Activated CD4-positive, alpha-beta T cell treated with anti-CD3 and anti-CD28 coated beads, Interleukin-2, amount 10 ng/mL, durations not matched to agents 24 days and 14 days (primary cell): Measurements from ENCODE around the gene MSX2. TPM values are rescaled to one million over a fixed set of nuclear protein-coding genes. Genes with fewer than 3 reads are reported as not detected.

Source experiments
- DNase-seq: peaks from one replicate; pipeline ENCODE4 v3.0.0; 2022
- H3K27ac Mint-ChIP-seq: one replicate; pipeline ENCODE4 v1.8.0; 2022; ENCODE audit warnings: mild to moderate bottlenecking, mixed read lengths
- H3K27me3 Mint-ChIP-seq: one replicate; pipeline ENCODE4 v1.8.0; 2022; ENCODE audit warnings: mixed read lengths
- H3K36me3 Mint-ChIP-seq: one replicate; pipeline ENCODE4 v1.8.0; 2022; ENCODE audit warnings: low read depth, mild to moderate bottlenecking, mixed read lengths
- H3K4me1 Mint-ChIP-seq: one replicate; pipeline ENCODE4 v1.8.0; 2021; ENCODE audit warnings: mixed read lengths
- H3K4me3 Mint-ChIP-seq: one replicate; pipeline ENCODE4 v1.8.0; 2022; ENCODE audit warnings: mild to moderate bottlenecking, moderate library complexity, mixed read lengths
- H3K9me3 Mint-ChIP-seq: one replicate; pipeline ENCODE4 v1.8.0; 2021; ENCODE audit warnings: mixed read lengths
- intact Hi-C: fragments of 100-400 bp; cut with micrococcal nuclease; formaldehyde crosslinking; loops from one replicate; pipeline ENCODE4 v1.15.1; 2023
- total RNA-seq: library from RNA; stranded (reverse); gene quantifications from 2 replicates; pipeline ENCODE4 v1.2.3, GENCODE V29; 2022

Gene MSX2
- total RNA-seq, 1 donor from 2014 or later = not detected

DNA sequence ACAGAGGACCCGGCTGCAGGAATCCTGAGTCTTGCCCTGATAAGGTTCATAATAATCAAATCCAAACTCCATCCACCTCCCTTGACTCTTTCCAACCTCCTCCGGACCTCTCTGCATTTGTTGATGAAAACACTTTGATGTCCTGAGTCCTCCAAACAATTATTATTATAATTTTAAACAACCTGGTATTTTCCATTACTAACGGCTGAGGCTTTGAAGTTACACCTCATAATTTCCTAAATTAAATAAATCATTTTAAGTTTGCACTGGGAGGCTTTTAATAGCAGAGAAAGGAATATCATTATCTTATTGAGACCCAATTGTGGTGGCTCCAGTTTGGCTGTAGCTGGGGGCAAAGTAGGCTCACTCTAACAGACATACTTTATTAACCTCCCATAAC is 9.5 kb downstream of the MSX2 start:
- DNase-seq = no peak
- peaks cover 78% of the 10 kb centered on the region for H3K27me3 Mint-ChIP-seq
- H3K27ac Mint-ChIP-seq = no peak overlapping the region
- H3K4me3 Mint-ChIP-seq = no peak overlapping the region
- no peaks in the 10 kb centered on the region for H3K36me3 Mint-ChIP-seq
- no peaks in the 10 kb centered on the region for H3K4me1 Mint-ChIP-seq
- H3K9me3 Mint-ChIP-seq = no peaks in the 10 kb centered on the region
- intact Hi-C loops = loop anchor here (5.0 kb wide), 1 partner anchor 1497 kb away; the partner anchor contains the start of gene NKX2-5

DNA sequence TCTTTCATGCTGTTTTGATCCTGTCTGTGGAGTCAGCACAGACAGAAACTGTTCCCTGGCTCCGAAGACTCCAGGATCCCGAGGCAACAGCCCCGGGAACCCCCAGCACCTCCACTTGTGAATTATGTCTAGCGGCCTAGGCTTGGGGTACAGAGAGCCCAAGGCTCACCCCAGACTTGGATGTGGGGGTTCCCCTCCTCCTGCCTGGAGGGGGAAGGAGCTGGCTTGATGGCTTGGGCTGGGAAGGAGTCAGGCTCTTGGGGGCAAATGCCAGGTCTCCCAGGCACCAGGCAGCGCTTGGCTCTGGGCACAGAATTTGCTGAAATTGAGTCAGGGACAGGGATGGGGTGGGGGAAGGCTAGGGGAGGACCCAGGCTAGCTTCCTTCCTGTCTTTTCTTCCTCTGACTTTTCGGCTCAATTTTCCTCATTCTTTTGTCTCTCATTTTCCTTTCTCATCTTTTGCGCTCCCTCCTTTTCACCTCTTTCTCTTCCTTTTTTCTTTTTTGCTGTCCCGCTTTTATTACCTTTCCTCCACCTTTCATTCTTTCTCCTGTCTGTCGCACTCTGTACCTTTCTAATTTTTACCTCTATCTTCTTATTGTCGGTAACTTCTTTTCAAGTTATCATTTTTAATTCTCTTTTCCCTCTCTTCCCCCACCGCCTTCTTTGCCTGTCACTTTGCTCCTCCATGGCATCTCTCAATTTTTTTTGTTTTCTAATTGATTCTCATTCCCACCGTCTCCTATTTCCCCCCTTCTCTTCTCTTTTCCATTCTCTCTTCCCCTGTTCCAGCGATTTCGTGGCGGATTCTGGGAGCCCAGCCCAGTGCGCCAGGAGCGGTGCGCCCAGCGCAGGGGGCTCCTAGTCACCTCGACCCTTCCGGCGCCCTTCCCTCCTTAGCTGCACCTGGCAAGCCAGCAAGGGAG is 10.5 kb downstream of the MSX2 start:
- Mint-ChIP-seq H3K27me3 (peaks cover 71% of the 10 kb centered on the region), H3K4me3 (no peak overlapping the region), H3K27ac (no peak overlapping the region), H3K36me3 (no peaks in the 10 kb centered on the region), H3K9me3 (no peaks in the 10 kb centered on the region), H3K4me1 (no peaks in the 10 kb centered on the region)
- intact Hi-C loops = loop anchor here (5.0 kb wide), 1 partner anchor 1498 kb away; the partner anchor contains the start of gene NKX2-5
- DNase-seq = no peak

DNA sequence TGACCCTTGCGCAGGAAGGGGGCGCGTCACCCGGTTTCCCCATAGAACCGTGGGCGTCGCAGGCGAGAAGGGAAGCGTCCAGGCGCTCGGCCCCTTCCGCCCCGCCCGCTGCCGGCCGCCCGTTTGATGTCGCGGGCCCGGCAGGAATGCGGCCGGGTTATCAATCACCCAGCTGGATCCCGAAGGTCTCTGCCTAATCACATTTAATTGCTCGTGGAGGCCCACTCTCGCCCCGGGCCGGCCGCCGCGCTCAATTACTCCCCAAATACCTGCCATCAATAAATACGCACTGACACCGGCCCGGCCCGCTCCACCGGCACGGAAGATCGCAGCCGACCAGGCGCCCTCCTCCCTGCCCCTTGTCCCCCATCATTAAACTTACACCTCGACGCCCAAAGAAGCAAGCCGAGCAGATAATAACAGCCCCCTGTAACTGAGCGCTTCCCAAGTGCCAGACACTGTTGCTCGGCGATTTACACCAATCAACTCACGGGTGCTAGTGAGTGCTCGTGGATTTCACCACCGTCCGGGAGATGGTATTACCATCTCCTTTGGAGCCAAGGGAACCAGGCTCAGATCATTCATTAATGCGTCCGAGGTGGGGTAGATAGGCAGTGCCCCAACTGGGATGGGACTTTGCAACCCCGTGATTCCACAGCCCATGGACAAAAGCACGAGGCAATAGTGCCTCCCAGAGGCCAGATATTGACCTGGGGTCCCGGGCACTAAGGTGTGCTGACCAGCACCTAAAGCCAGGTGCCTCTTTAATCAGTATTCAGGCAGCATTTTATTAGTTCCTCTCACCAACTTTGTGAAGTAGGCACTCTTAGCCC is 11.3 kb downstream of the MSX2 start:
- Mint-ChIP-seq H3K27me3 (peaks cover 65% of the 10 kb centered on the region), H3K4me3 (no peak overlapping the region), H3K4me1 (no peaks in the 10 kb centered on the region), H3K9me3 (no peaks in the 10 kb centered on the region), H3K36me3 (no peaks in the 10 kb centered on the region), H3K27ac (no peak overlapping the region)
- intact Hi-C loops = no loop called here
- no peak for DNase-seq

DNA sequence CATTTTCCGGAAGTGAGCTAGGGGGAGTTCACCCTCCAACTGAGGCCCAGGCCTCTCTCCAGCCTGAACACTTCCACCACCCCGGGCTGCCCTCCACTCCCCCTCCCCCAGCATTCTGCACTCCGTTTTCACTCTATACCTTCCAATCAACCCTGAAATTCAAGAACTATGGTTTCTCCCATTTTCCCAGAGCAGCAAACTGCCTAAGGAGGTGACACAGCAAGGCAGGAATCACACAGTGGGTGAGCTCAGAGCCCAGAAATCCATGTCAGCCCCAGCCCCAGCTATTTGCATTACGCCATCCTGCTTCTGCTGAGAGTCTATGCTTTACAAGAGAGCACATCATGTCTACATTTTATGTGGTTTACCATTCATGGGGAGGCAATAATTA is 11.9 kb downstream of the MSX2 start:
- no peak for DNase-seq
- intact Hi-C loops = no loop called here
- Mint-ChIP-seq H3K4me3 (no peak overlapping the region), H3K9me3 (no peaks in the 10 kb centered on the region), H3K27me3 (peaks cover 59% of the 10 kb centered on the region), H3K36me3 (no peaks in the 10 kb centered on the region), H3K27ac (no peak overlapping the region), H3K4me1 (no peaks in the 10 kb centered on the region)

DNA sequence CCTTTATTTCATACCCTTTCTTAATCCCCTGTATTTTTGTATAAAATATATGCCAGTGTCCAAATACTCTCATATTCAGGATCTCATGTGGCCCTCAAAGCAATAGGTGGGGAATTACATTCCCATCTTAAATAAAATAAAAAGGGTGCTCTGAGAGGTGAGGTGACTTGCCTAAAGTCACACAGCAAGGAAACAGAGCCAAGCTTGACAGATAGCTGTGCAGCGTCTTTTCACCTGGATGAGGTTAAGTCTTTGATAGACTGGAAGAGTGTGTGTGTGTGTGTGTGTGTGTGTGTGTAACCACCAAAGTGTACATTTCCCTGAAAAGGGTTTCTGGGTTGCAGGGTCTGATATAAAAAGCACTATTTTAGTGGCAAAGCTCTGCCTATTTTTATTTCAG is 12.4 kb downstream of the MSX2 start:
- no peak overlapping the region for H3K4me3 Mint-ChIP-seq
- H3K9me3 Mint-ChIP-seq = no peaks in the 10 kb centered on the region
- no peak for DNase-seq
- peaks cover 55% of the 10 kb centered on the region for H3K27me3 Mint-ChIP-seq
- H3K36me3 Mint-ChIP-seq = no peaks in the 10 kb centered on the region
- no peak overlapping the region for H3K27ac Mint-ChIP-seq
- H3K4me1 Mint-ChIP-seq = no peaks in the 10 kb centered on the region
- intact Hi-C loops = no loop called here

DNA sequence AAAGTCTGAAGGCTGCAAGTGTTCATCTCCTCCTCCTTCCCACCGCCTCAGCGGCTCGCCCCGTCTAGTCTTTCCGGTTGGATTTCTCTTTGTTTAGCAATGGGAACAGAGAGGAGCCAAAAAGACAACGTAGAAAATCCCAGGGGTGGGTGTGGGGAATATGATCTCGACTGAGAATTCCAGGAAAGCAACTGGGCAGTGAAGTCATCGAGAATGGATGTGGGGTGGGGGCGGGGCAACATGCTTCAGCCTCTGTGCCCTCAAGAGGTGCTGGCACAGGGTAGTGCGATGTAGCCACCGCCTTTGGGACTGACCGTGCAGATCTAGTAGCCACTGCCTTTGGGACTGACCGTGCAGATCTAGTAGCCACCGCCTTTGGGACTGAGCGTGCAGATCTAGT is 12.9 kb downstream of the MSX2 start:
- Mint-ChIP-seq H3K4me1 (no peaks in the 10 kb centered on the region), H3K27me3 (peaks cover 51% of the 10 kb centered on the region), H3K27ac (no peak overlapping the region), H3K36me3 (no peaks in the 10 kb centered on the region), H3K4me3 (no peak overlapping the region), H3K9me3 (no peaks in the 10 kb centered on the region)
- no peak for DNase-seq
- intact Hi-C loops = no loop called here

DNA sequence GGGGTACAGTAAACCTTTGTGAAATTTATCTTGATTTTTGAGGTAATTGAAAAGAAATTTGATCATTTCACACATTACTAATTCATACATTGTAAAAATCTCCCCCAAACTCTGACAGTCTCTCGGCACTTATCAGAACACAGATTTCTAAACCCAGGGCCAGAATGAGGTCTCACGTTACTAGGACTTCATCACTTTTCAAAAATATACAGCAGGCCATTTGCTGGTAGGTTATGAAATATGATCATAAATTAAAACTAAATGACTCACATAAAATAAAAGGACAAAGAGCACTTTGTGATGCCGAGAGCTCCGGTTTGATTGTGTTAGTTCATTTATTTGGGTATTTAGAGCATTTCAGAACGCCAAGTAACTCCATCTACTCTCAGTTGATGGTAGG is 17.0 kb downstream of the MSX2 start:
- intact Hi-C loops = no loop called here
- no peak for DNase-seq
- H3K9me3 Mint-ChIP-seq = peaks cover 10% of the 10 kb centered on the region
- no peak overlapping the region for H3K4me3 Mint-ChIP-seq
- no peaks in the 10 kb centered on the region for H3K4me1 Mint-ChIP-seq
- H3K27ac Mint-ChIP-seq = no peak overlapping the region
- no peaks in the 10 kb centered on the region for H3K36me3 Mint-ChIP-seq
- H3K27me3 Mint-ChIP-seq = peaks cover 12% of the 10 kb centered on the region

DNA sequence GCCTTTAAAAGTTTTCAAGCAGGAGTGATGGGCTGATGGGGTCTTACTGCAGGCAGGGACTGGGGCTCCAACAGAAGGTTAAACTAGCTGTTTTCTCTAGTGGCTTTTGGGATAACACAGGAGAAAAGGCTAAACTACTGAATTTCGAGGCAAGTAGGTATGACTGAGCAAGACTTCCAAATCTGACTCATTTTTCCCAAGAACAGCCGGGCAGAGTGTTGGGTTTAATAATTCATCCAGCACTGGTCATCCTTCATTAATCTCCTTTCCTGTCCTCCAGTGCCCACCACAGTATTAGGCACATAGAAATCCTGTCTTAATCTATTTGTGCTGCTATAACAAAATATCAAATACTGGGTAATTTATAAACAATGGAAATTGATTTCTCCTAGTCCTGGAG is 20.5 kb downstream of the MSX2 start:
- intact Hi-C loops = no loop called here
- no peaks in the 10 kb centered on the region for H3K36me3 Mint-ChIP-seq
- DNase-seq = no peak
- peaks cover 5% of the 10 kb centered on the region for H3K27me3 Mint-ChIP-seq
- no peaks in the 10 kb centered on the region for H3K4me1 Mint-ChIP-seq
- H3K4me3 Mint-ChIP-seq = no peak overlapping the region
- H3K9me3 Mint-ChIP-seq = peaks cover 10% of the 10 kb centered on the region
- H3K27ac Mint-ChIP-seq = no peak overlapping the region

DNA sequence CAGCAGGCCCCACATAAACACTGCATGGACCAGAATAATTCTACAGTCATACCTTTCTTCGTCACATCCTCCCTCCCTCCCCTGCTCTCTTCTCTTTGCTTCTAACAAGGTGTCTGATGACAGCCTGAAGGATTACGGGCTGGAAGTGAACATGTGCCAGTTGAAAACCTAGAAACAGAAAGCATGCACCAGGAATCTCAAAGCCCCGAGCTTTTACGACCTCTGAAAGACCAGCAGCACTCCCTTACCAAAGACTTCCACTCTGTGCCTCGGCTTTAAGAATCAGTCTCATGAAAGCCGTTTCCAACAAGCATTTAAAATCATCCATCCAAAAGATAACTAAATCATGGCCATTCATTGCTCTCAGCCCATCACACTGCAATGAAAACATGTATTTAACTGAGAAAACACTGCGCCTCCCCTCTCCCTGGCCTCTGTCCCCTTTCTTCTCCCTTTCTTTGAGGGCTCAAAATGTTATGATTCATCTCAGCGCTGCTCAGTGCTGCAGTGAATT is 21.3 kb downstream of the MSX2 start:
- peaks cover 10% of the 10 kb centered on the region for H3K9me3 Mint-ChIP-seq
- no peaks in the 10 kb centered on the region for H3K36me3 Mint-ChIP-seq
- H3K27ac Mint-ChIP-seq = no peak overlapping the region
- H3K4me1 Mint-ChIP-seq = no peaks in the 10 kb centered on the region
- H3K27me3 Mint-ChIP-seq = peaks cover 12% of the 10 kb centered on the region
- no peak overlapping the region for H3K4me3 Mint-ChIP-seq
- intact Hi-C loops = no loop called here
- no peak for DNase-seq

DNA sequence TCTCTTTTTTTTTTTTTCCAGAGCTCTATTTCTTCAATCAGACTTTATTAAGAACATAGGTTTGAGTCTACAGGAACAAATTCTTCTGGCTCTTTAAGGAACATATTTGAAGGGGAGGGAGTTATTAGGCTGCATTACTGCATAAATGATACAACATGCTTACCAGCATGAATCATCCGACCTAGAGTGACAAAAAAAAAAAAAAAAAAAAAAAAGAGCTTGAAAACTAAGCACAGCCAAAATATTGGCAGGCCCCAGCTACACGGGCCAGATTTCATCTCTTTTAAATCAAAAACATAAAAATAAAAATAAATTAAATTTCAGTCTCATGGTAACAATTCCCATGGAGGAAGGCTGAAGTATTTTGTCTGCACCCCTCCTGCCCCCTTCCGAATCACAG is 26.3 kb downstream of the MSX2 start:
- Mint-ChIP-seq H3K9me3 (no peaks in the 10 kb centered on the region), H3K4me1 (no peaks in the 10 kb centered on the region), H3K4me3 (no peak overlapping the region), H3K27me3 (peaks cover 26% of the 10 kb centered on the region), H3K36me3 (no peaks in the 10 kb centered on the region), H3K27ac (no peak overlapping the region)
- intact Hi-C loops = no loop called here
- no peak for DNase-seq

DNA sequence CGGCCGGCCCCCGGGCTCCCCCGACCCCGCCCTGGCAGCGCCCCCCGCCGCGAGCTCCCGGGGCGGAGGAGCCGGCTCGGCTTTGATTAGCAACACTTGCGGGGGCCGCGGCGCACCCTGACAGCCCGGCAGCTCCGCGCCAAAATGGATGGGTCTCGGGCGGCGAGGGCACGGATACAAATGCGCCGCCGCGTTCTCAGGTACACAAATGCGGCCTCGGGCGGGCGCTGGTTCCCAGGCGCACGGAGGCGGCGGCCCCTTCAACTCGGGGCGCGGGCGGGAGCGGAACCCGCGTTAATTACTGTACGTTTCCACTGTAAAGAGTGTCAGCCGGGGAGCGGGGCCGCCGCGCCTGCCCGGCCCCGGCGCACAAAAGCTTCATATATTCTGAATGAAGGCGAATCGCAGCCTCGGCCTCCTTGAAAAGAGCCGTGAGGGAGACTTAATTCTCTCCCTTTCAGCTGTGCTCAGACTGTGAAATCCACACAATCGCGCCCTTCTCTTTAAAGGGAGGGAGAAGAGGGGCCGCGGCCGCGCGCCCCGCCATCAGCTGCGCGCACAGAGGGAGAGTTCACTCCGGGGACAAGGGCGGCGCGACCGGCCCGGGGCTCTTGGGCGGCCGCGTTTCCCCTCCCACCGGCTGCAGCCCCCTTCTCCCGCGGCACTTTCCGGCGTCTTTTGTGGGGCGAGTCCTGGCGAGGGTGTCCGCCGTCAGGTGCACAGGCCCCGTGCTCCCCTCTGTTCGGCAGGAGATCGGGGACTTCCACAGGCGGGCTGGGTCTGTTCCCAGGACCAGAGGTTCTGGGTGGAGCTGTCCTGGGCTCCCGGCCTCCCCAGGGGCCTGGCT is 27.0 kb downstream of the MSX2 start:
- Mint-ChIP-seq H3K36me3 (no peaks in the 10 kb centered on the region), H3K4me3 (no peak overlapping the region), H3K4me1 (no peaks in the 10 kb centered on the region), H3K27me3 (peaks cover 26% of the 10 kb centered on the region), H3K9me3 (no peaks in the 10 kb centered on the region), H3K27ac (no peak overlapping the region)
- intact Hi-C loops = no loop called here
- DNase-seq = no peak

DNA sequence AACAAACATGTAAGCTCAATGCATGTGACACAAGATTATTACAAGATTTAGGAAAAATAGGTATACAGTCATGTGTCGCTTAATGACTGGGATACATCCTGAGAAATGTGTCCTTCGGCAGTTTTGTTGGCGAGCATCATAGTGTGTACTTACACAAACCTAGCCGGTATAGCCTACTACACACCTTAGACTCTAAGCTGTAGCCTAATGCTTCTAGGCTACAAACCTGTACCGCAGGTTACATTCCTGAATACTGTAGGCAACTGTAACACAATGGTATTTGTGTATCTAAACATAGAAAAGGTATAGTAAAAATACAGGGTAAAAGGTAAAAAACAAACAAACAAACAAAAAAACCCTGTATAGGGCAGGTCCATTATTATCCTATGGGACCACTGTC is 27.7 kb downstream of the MSX2 start:
- H3K27ac Mint-ChIP-seq = no peak overlapping the region
- intact Hi-C loops = no loop called here
- H3K9me3 Mint-ChIP-seq = no peaks in the 10 kb centered on the region
- no peak for DNase-seq
- H3K4me1 Mint-ChIP-seq = no peaks in the 10 kb centered on the region
- no peaks in the 10 kb centered on the region for H3K36me3 Mint-ChIP-seq
- peaks cover 26% of the 10 kb centered on the region for H3K27me3 Mint-ChIP-seq
- no peak overlapping the region for H3K4me3 Mint-ChIP-seq

DNA sequence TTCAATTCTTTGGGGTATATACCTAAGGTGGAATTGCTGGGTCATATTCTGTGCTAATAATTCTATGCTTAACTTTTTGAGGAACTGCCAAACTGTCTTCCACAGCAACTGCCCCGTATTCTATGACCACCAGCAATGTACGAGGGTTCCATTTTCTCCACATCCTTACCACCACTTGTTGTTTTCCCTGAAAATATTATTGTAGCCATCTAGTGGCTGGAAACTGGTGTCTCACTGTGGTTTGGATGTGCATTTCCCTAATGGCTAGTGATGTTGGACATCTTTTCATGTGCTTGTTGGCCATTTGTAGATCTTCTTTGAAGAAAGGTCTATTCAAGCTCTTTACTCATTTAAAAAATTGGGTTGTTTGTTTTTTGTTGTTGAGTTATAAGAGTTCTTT is 30.7 kb downstream of the MSX2 start:
- no peak overlapping the region for H3K4me3 Mint-ChIP-seq

More for the DNA sequence above, 30.7 kb downstream of the MSX2 start:
- Mint-ChIP-seq H3K9me3 (no peaks in the 10 kb centered on the region), H3K27ac (no peak overlapping the region), H3K36me3 (no peaks in the 10 kb centered on the region), H3K27me3 (peaks cover 20% of the 10 kb centered on the region), H3K4me1 (no peaks in the 10 kb centered on the region)
- intact Hi-C loops = no loop called here
- DNase-seq = no peak
